Measurements from ENCODE around the gene GLB1L3.

DNA sequence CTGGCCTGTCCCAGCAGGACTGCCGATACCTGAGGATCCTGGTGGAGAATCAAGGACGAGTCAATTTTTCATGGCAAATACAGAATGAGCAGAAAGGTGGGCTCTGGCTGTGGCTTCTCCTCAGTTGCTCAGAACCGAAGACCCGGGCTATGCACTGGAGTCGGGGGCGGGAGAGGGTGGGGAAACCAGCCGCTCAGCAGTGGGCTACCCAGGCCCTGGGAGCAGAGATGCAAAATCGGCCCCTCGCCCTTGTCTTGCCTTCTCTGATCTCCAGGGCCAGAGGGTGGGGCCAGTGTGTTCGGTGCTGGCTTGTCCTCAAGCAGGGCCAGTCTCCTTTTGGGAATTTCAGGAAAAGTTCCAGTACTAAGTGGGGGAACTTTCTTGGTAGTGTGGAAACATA lies 37.2 kb downstream of the GLB1L3 start:
- TF ChIP-seq, protein P1, sequence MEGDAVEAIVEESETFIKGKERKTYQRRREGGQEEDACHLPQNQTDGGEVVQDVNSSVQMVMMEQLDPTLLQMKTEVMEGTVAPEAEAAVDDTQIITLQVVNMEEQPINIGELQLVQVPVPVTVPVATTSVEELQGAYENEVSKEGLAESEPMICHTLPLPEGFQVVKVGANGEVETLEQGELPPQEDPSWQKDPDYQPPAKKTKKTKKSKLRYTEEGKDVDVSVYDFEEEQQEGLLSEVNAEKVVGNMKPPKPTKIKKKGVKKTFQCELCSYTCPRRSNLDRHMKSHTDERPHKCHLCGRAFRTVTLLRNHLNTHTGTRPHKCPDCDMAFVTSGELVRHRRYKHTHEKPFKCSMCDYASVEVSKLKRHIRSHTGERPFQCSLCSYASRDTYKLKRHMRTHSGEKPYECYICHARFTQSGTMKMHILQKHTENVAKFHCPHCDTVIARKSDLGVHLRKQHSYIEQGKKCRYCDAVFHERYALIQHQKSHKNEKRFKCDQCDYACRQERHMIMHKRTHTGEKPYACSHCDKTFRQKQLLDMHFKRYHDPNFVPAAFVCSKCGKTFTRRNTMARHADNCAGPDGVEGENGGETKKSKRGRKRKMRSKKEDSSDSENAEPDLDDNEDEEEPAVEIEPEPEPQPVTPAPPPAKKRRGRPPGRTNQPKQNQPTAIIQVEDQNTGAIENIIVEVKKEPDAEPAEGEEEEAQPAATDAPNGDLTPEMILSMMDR (IDR thresholded peaks at IDR 0.05 in 4 of 5, conservative IDR thresholded peaks at IDR 0.05 in 1 of 5), result no peak
- TF ChIP-seq POLR2A (IDR thresholded peaks at IDR 0.05), result no peak

All from gastrocnemius medialis (tissue), 4 donors.